ENCODE measurements around the gene NTSR1.

GRCh38 chr20:62739581-62740285, 31.1 kb downstream of the NTSR1 start:
- TF ChIP-seq CTCF (IDR thresholded peaks at IDR 0.05) = no peak
- TF ChIP-seq POLR2A (IDR thresholded peaks at IDR 0.05) = no peak

All from testis (tissue), 2 donors.